Neutrophil (primary cell): ENCODE data around the gene EVC.
"Not testable (repeated sequence)": the region's sequence is repeated elsewhere in the genome, so short reads cannot be mapped to it uniquely, and the experiment has no call there.

ENCODE experiments used
- H3K27ac ChIP-seq: fragments of 200-600 bp; sonication (generic); 2 replicates; pipeline ENCODE4 v1.5.1; 2016; ENCODE audit warnings: mild to moderate bottlenecking, moderate library complexity
- H3K27me3 ChIP-seq: fragments of 200-600 bp; sonication (generic); 2 replicates; pipeline ENCODE4 v1.6.0; 2016; ENCODE audit warnings: mild to moderate bottlenecking
- H3K36me3 ChIP-seq: fragments of 200-600 bp; sonication (generic); 2 replicates; pipeline ENCODE4 v1.5.1; 2017
- H3K4me1 ChIP-seq, 2 experiments: fragments of 200-600 bp in 1 of 2; sonication (generic) in 1 of 2; 1 replicate in 1 of 2; 2 replicates in 1 of 2; pipeline versions ENCODE4 v1.5.1 to v1.6.1; 2013 to 2016; ENCODE audit warnings: low read depth in 1 of 2, low read length in 1 of 2, mild to moderate bottlenecking in 1 of 2, moderate library complexity in 1 of 2; ENCODE audit not compliant: control insufficient read depth in 1 of 2, insufficient read depth in 1 of 2
- H3K4me3 ChIP-seq, 2 experiments: fragments of 200-600 bp in 1 of 2; sonication (generic) in 1 of 2; 1 replicate in 1 of 2; 2 replicates in 1 of 2; pipeline ENCODE4 v1.5.1; 2013 to 2016; ENCODE audit warnings: low read depth in 1 of 2, low read length in 1 of 2, mild to moderate bottlenecking in 1 of 2, moderate library complexity in 1 of 2
- H3K9me3 ChIP-seq: fragments of 200-600 bp; sonication (generic); 2 replicates; pipeline ENCODE4 v1.5.1; 2016
- TF ChIP-seq, protein P1 (sequence below): fragments of 200-600 bp; sonication (generic); IDR thresholded peaks from 2 replicates; pipeline ENCODE4 v1.5.1; 2016; ENCODE audit warnings: antibody characterized with exemption

Gene EVC

DNA sequence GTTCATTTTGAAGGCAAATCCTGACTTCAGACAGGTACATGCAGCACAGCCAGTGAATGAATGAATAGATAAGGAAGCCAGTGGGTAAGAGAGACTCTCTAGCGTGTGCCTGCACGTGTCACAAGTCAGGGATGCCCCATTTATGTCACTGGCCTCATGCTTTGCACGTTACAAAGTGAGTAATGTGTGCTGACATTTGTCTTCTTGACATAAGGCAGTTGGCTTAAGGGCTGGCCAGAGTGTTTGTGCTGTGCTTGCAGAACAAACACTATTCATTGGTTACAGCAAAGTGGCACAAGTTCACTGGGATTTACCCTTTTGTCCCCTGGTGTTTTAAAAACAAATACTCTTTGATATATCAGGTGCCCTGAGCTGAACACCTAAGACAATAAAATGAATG lies 125.9 kb downstream of the EVC start:
- Histone ChIP-seq H3K4me3 (no peak overlapping the region), H3K9me3 (no peaks in the 10 kb centered on the region), H3K27me3 (no peaks in the 10 kb centered on the region), H3K36me3 (no peaks in the 10 kb centered on the region), H3K27ac (no peak overlapping the region), H3K4me1 (peaks cover 0 to 15% of the 10 kb centered on the region in 2 experiments)
- TF ChIP-seq, protein P1, sequence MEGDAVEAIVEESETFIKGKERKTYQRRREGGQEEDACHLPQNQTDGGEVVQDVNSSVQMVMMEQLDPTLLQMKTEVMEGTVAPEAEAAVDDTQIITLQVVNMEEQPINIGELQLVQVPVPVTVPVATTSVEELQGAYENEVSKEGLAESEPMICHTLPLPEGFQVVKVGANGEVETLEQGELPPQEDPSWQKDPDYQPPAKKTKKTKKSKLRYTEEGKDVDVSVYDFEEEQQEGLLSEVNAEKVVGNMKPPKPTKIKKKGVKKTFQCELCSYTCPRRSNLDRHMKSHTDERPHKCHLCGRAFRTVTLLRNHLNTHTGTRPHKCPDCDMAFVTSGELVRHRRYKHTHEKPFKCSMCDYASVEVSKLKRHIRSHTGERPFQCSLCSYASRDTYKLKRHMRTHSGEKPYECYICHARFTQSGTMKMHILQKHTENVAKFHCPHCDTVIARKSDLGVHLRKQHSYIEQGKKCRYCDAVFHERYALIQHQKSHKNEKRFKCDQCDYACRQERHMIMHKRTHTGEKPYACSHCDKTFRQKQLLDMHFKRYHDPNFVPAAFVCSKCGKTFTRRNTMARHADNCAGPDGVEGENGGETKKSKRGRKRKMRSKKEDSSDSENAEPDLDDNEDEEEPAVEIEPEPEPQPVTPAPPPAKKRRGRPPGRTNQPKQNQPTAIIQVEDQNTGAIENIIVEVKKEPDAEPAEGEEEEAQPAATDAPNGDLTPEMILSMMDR = no peak

DNA sequence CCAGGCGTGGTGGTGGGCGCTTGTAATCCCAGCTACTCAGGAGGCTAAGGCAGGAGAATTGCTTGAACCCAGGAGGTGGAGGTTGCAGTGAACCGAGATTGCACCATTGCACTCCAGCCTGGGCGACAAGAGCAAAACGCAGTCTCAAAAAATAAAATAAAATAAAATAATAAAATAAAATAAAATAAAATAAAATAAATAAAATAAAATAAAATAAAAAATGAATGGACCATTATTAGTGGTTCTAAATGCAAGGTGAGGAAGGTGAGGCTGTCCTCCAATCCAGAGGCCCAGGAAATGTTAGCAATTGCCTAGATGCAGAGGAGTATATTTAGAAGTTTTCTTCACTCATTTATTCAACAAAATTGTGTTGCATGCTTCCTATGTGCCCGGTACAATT lies 126.5 kb downstream of the EVC start:
- not testable (repeated sequence) for H3K4me3 ChIP-seq, H3K36me3 ChIP-seq, H3K9me3 ChIP-seq, H3K27ac ChIP-seq, H3K27me3 ChIP-seq
- H3K4me1 ChIP-seq = peaks cover 0 to 15% of the 10 kb centered on the region in 2 experiments

DNA sequence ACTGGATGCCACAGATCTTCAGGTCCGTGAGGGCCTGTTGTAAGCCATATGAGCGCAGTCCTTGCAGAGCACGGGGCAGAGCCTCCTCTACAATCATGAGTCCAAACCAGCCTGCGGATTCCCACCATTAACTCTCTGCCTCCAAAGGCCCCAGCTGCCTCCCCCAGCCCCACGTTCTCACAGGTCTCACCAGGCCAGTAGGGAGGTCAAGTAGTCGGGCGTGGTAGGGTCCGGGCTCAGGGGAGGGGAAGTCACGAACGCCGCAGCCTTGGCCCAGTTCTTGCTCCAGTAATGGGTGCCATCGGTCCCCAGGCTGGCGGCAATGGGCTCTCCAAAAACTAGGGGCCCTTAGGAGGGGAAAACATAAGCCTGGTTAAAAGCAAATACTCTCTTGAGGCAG lies 128.3 kb downstream of the EVC start:
- no peak overlapping the region for H3K27ac ChIP-seq
- TF ChIP-seq, protein P1 = no peak

DNA sequence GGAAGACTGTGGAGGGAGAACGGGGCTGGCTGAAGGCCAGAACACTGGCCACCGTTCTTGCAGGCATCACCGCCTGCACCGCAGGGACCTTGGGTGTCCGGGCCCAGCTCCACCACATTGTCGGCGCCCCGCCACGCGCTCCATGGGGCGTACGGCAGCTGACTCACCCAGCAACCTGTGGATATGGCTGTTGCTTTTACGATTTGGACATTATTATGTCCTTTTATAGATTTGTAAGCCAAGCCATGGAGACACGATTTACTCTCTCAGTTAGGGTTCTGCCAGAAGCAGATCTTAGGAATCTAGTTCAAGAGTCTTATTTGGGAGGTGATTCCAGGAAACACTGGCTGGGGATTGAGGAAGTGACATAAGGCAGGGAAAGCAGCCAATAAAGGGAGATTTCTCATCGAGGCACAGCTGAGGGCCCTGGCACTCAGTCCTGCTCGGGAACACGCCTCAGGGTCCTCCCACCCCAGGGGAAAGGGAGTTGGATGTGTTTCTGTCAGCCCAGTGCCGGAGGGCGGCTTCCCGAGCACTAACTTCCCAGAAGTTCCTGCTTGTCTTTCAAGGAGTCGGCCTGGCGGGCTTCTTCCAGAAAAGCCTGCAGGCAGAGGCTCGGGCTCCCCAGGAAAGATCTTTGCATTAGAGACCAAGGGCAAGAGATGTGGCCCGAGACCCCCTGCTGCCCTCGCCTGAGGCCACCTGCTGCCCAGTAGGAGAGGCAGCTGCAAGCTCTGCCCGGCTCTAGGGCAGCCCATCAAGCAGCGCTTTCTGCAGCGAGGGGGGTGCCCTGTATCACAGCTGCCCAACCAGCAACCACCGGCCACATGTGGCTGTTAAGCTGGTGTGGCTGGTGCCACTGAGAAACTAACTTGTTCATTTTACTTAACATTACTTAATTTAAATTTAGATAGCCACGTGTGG lies 129.0 kb downstream of the EVC start:
- Histone ChIP-seq H3K27ac (no peak overlapping the region), H3K27me3 (peaks cover 3% of the 10 kb centered on the region), H3K36me3 (no peaks in the 10 kb centered on the region), H3K9me3 (no peaks in the 10 kb centered on the region), H3K4me1 (peaks cover 0 to 9% of the 10 kb centered on the region in 2 experiments), H3K4me3 (no peak overlapping the region)
- TF ChIP-seq, protein P1 = no peak

More for the DNA sequence above, 128.3 kb downstream of the EVC start:
- Histone ChIP-seq H3K36me3 (no peaks in the 10 kb centered on the region), H3K9me3 (no peaks in the 10 kb centered on the region), H3K4me1 (peaks cover 0 to 15% of the 10 kb centered on the region in 2 experiments), H3K4me3 (no peak overlapping the region), H3K27me3 (no peaks in the 10 kb centered on the region)

DNA sequence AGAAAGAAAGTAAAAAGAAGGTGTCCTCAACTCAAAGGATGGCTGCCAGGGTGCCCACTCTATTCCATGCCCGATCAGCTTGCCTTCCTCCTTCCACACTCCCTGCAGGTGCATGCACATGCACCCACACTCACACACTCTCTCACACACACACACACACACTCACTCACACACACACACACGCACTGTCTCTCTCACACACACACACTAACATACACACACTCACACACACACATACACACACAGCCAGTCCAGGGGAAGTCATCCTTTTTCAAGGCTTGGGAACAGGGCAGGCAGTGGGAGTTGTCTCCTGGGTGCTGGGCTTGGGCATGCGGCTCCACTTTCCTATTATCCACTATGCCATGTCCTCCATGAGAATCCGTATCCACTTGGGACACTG lies 131.5 kb downstream of the EVC start:
- TF ChIP-seq, protein P1 = no peak
- Histone ChIP-seq H3K4me3 (no peak overlapping the region), H3K9me3 (no peaks in the 10 kb centered on the region), H3K4me1 (no peaks in the 10 kb centered on the region), H3K27ac (no peak overlapping the region), H3K36me3 (no peaks in the 10 kb centered on the region), H3K27me3 (peaks cover 10% of the 10 kb centered on the region)
